GM06990 (cell line): ENCODE data around the gene GIN1.
"Not testable (repeated sequence)": the region's sequence is repeated elsewhere in the genome, so short reads cannot be mapped to it uniquely, and the experiment has no call there.

ENCODE experiments used
- DNase-seq: peaks from one replicate; pipeline ENCODE4 v3.0.0-alpha.2; 2011; ENCODE audit not compliant: insufficient read length; ENCODE audit errors: extremely low read depth
- H3K27me3 ChIP-seq: replicated peaks from 2 replicates; pipeline ENCODE4 v1.6.0; 2011; ENCODE audit warnings: low read length; ENCODE audit not compliant: control insufficient read depth, insufficient read depth
- H3K36me3 ChIP-seq: 2 replicates; pipeline ENCODE4 v1.5.1; 2011; ENCODE audit warnings: low read length; ENCODE audit not compliant: control insufficient read depth, insufficient read depth
- H3K4me3 ChIP-seq: replicated peaks from 2 replicates; pipeline ENCODE4 v1.5.1; 2011; ENCODE audit warnings: low read depth, mild to moderate bottlenecking, control low read depth, low read length
- CTCF ChIP-seq: IDR thresholded peaks from 2 replicates; pipeline ENCODE4 v1.5.1; 2011; ENCODE audit warnings: low read length, control low read depth, mild to moderate bottlenecking, inconsistent platforms; ENCODE audit not compliant: insufficient read depth, poor library complexity, severe bottlenecking

Gene GIN1

GRCh38 chr5:103079796-103080195 is 40.1 kb downstream of the GIN1 start:
- no peak for TF ChIP-seq CTCF
- no peak overlapping the region for H3K4me3 ChIP-seq
- no peak for DNase-seq
- no peaks in the 10 kb centered on the region for H3K36me3 ChIP-seq
- no peaks in the 10 kb centered on the region for H3K27me3 ChIP-seq

GRCh38 chr5:103075442-103075841 is 44.5 kb downstream of the GIN1 start:
- no peak for TF ChIP-seq CTCF
- no peaks in the 10 kb centered on the region for H3K36me3 ChIP-seq
- DNase-seq: no peak

GRCh38 chr5:103073500-103073899 is 46.4 kb downstream of the GIN1 start:
- H3K27me3 ChIP-seq, H3K36me3 ChIP-seq, H3K4me3 ChIP-seq, DNase-seq: not testable (repeated sequence)

More at GRCh38 chr5:103075442-103075841, 44.5 kb downstream of the GIN1 start:
- Histone ChIP-seq H3K27me3 (no peaks in the 10 kb centered on the region), H3K4me3 (no peak overlapping the region)

- no peak for TF ChIP-seq CTCF
- H3K27me3 ChIP-seq: no peaks in the 10 kb centered on the region
- DNase-seq: no peak
- no peaks in the 10 kb centered on the region for H3K36me3 ChIP-seq
- no peak overlapping the region for H3K4me3 ChIP-seq
Measured at GRCh38 chr5:103066326-103066725, 53.6 kb downstream of the GIN1 start.

GRCh38 chr5:103060424-103060954 is 59.4 kb downstream of the GIN1 start:
- DNase-seq: no peak
- H3K27me3 ChIP-seq: no peaks in the 10 kb centered on the region
- H3K36me3 ChIP-seq: no peaks in the 10 kb centered on the region
- TF ChIP-seq CTCF: no peak
- H3K4me3 ChIP-seq: no peak overlapping the region

GRCh38 chr5:103059525-103059924 is 60.4 kb downstream of the GIN1 start:
- no peak for TF ChIP-seq CTCF
- H3K27me3 ChIP-seq: no peaks in the 10 kb centered on the region
- DNase-seq: no peak
- H3K36me3 ChIP-seq: no peaks in the 10 kb centered on the region
- H3K4me3 ChIP-seq: no peak overlapping the region
